Hepatocyte (in vitro differentiated cells): ENCODE data around the gene DCST2. TPM values are rescaled to one million over a fixed set of nuclear protein-coding genes. Genes with fewer than 3 reads are reported as not detected.

Experiments
- DNase-seq: peaks from one replicate; pipeline ENCODE4 v3.0.0-alpha.2; 2016; ENCODE audit warnings: low spot score
- H2AFZ ChIP-seq: fragments of 200-600 bp; sonication (generic); 2 replicates; pipeline ENCODE4 v1.6.0; 2016; ENCODE audit warnings: antibody characterized with exemption, mild to moderate bottlenecking
- H3K27ac ChIP-seq: fragments of 200-600 bp; sonication (generic); 2 replicates; pipeline ENCODE4 v1.5.1; 2016; ENCODE audit warnings: mild to moderate bottlenecking
- H3K27me3 ChIP-seq: fragments of 200-600 bp; sonication (generic); 2 replicates; pipeline ENCODE4 v1.6.1; 2016
- H3K36me3 ChIP-seq: fragments of 200-600 bp; sonication (generic); replicated peaks from 2 replicates; pipeline ENCODE4 v1.5.1; 2016; ENCODE audit warnings: low read depth; ENCODE audit not compliant: insufficient read depth
- H3K4me1 ChIP-seq: fragments of 200-600 bp; sonication (generic); 2 replicates; pipeline ENCODE4 v1.5.1; 2016; ENCODE audit warnings: mild to moderate bottlenecking, moderate library complexity; ENCODE audit not compliant: insufficient read depth
- H3K4me2 ChIP-seq: fragments of 200-600 bp; sonication (generic); 2 replicates; pipeline ENCODE4 v1.6.0; 2016
- H3K4me3 ChIP-seq: fragments of 200-600 bp; sonication (generic); 2 replicates; pipeline ENCODE4 v1.5.1; 2016; ENCODE audit warnings: mild to moderate bottlenecking
- H3K79me2 ChIP-seq: fragments of 200-600 bp; sonication (generic); 2 replicates; pipeline ENCODE4 v1.6.0; 2017; ENCODE audit warnings: mild to moderate bottlenecking
- H3K9me2 ChIP-seq: fragments of 200-600 bp; sonication (generic); replicated peaks from 2 replicates; pipeline ENCODE4 v1.6.0; 2017; ENCODE audit warnings: mild to moderate bottlenecking; ENCODE audit not compliant: insufficient read depth
- H3K9me3 ChIP-seq: fragments of 200-600 bp; sonication (generic); 2 replicates; pipeline ENCODE4 v1.5.1; 2016; ENCODE audit warnings: low read depth, mild to moderate bottlenecking
- H4K20me1 ChIP-seq: fragments of 200-600 bp; sonication (generic); 2 replicates; pipeline ENCODE4 v1.6.0; 2016; ENCODE audit warnings: mild to moderate bottlenecking; ENCODE audit not compliant: insufficient read depth, poor library complexity, severe bottlenecking
- CTCF ChIP-seq: fragments of 200-600 bp; sonication (generic); IDR thresholded peaks from 2 replicates; pipeline ENCODE4 v1.5.1; 2016; ENCODE audit warnings: antibody characterized with exemption, mild to moderate bottlenecking; ENCODE audit not compliant: poor library complexity
- EZH2 ChIP-seq: fragments of 200-600 bp; sonication (generic); IDR thresholded peaks from 2 replicates; pipeline ENCODE4 v1.6.1; 2016; ENCODE audit warnings: antibody characterized with exemption, mild to moderate bottlenecking, borderline replicate concordance
- EZH2phosphoT487 ChIP-seq: fragments of 200-600 bp; sonication (generic); IDR thresholded peaks from one replicate; pipeline ENCODE4 v1.6.1; 2018; ENCODE audit warnings: antibody characterized with exemption, mild to moderate bottlenecking, low read depth, moderate library complexity; ENCODE audit not compliant: unreplicated experiment, severe bottlenecking
- WGBS: methylation state at CpG from one replicate; pipeline ENCODE4 v1.1.6; 2016; ENCODE audit warnings: low lambda C conversion rate; ENCODE audit errors: missing lambda C conversion rate; 5-methylcytosine and 5-hydroxymethylcytosine counted together
- polyA plus RNA-seq: library from polyadenylated mRNA; unstranded; fragments of >200 nt; fragmentation: Nextera tagmentation; extraction: Ambion mirVana; gene quantifications from 2 replicates; pipeline ENCODE4 v1.2.1, GENCODE V29; 2016
- total RNA-seq: library from RNA; depleted of rRNA; stranded (reverse); fragments of >200 nt; gene quantifications from 2 replicates; pipeline ENCODE4 v1.2.3, GENCODE V29; 2014

The DCST2 gene
- total and polyA plus RNA-seq, 2 experiments from 2014 or later = 0.47 to 1.6 TPM

DNA sequence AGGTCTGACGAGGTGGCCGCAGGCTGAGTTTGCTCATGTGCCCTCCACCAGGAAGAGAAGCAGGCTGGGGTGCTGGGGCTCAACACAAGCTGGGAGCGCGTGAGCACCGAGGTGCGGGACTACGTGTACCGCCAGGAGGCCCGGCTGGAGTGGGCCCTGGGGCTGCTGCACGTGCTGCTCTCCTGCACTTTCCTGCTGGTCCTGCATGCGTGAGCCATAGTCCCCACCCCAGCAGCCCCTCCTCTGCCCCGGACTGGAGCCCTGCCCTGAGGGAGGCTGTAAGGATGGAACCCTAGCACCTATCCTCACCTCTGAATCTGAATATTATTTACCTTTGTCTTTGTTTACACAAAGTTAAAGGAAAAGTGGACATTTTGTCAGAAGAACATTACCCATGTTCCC is 9.7 kb upstream of the DCST2 start:
- peak; percentile 43 for DNase-seq
- Histone ChIP-seq H3K4me2 (no peak overlapping the region), H4K20me1 (no peaks in the 10 kb centered on the region), H3K79me2 (no peaks in the 10 kb centered on the region), H3K9me2 (no peaks in the 10 kb centered on the region), H3K36me3 (no peaks in the 10 kb centered on the region), H2AFZ (no peak overlapping the region), H3K4me3 (no peak overlapping the region), H3K27me3 (no peaks in the 10 kb centered on the region), H3K27ac (peak overlapping the region; percentile 26), H3K4me1 (peaks cover 5% of the 10 kb centered on the region), H3K9me3 (no peaks in the 10 kb centered on the region)
- TF ChIP-seq EZH2phosphoT487 (no peak), EZH2 (no peak), CTCF (no peak)
- 70% methylated on average over 12 of the region's 12 CpGs for WGBS

- WGBS = 98% methylated on average over 4 of the region's 5 CpGs
- Histone ChIP-seq H3K27me3 (no peaks in the 10 kb centered on the region), H3K9me3 (no peaks in the 10 kb centered on the region), H3K4me2 (no peak overlapping the region), H3K36me3 (no peaks in the 10 kb centered on the region), H3K27ac (peak overlapping the region; percentile 26), H3K9me2 (no peaks in the 10 kb centered on the region), H3K4me1 (peaks cover 5% of the 10 kb centered on the region), H2AFZ (no peak overlapping the region), H3K4me3 (no peak overlapping the region), H4K20me1 (no peaks in the 10 kb centered on the region), H3K79me2 (no peaks in the 10 kb centered on the region)
- TF ChIP-seq CTCF (no peak), EZH2phosphoT487 (no peak), EZH2 (no peak)
- no peak for DNase-seq
Measured at GRCh38 chr1:155042789-155043188, 9.2 kb upstream of the DCST2 start.

DNA sequence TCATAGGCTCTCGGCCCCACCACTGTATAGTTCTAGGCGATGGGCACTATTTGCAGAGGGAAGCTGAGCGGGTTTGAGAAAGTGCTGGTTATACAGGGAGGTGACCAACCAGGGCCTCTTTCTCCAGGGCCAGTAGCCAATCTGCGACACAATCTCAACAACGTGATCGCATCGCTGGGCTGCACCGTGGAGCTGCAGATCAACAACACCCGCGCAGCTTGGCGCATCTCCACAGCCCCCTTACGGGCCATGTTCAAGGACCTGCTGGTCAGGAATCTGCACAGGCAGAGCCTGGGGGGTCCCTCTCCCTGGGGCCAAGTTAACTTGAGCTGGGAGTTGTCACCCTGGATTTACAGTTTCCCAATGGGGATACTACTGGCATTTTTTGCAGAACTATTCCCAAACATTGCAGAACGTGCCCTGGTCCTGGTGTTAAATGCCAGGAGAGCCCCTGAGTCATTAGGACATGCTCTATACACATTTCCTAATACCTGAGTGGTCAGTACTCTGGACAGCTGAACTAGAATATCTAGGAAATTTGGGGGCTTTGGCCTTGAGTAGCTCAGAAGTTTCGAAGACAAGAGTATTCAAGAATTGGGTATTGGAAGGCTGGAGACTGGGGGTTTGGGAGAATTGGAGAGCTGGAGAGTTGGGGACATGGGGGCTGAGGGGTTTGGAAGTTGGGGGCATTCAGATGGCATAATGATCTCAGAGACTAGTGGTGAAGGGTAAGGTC is 6.9 kb upstream of the DCST2 start:
- 92% methylated on average over 14 of the region's 14 CpGs for WGBS
- no peaks in the 10 kb centered on the region for H3K27me3 ChIP-seq
- H4K20me1 ChIP-seq = no peaks in the 10 kb centered on the region
- TF ChIP-seq EZH2 (no peak), CTCF (no peak), EZH2phosphoT487 (no peak)
- H3K4me3 ChIP-seq = no peak overlapping the region
- H3K9me3 ChIP-seq = no peaks in the 10 kb centered on the region
- no peaks in the 10 kb centered on the region for H3K79me2 ChIP-seq
- no peak for DNase-seq
- no peaks in the 10 kb centered on the region for H3K9me2 ChIP-seq
- no peak overlapping the region for H3K27ac ChIP-seq
- H2AFZ ChIP-seq = no peak overlapping the region
- no peaks in the 10 kb centered on the region for H3K36me3 ChIP-seq
- no peak overlapping the region for H3K4me2 ChIP-seq
- H3K4me1 ChIP-seq = peaks cover 5% of the 10 kb centered on the region
